Nephron (organoid): Measurements from ENCODE around the gene KIF2A.

Source experiments
- H3K27ac Mint-ChIP-seq, 3 experiments: 2 replicates each; pipeline ENCODE4 v1.8.0; 2020; ENCODE audit warnings: mixed read lengths in 3 of 3, mild to moderate bottlenecking in 2 of 3, moderate library complexity in 1 of 3
- H3K27me3 Mint-ChIP-seq: 2 replicates; pipeline ENCODE4 v1.8.0; 2021; ENCODE audit warnings: low read depth, mild to moderate bottlenecking, moderate library complexity, mixed read lengths
- H3K36me3 Mint-ChIP-seq: 2 replicates; pipeline ENCODE4 v1.8.0; 2020; ENCODE audit warnings: low read depth, mixed read lengths
- H3K4me1 Mint-ChIP-seq: 2 replicates; pipeline ENCODE4 v1.8.0; 2020; ENCODE audit warnings: mixed read lengths
- H3K4me3 Mint-ChIP-seq, 3 experiments: 2 replicates each; pipeline ENCODE4 v1.8.0; 2020; ENCODE audit warnings: mild to moderate bottlenecking in 3 of 3, mixed read lengths in 3 of 3, moderate library complexity in 2 of 3
- H3K9me3 Mint-ChIP-seq: 2 replicates; pipeline ENCODE4 v1.8.0; 2020; ENCODE audit warnings: mixed read lengths
- CTCF ChIP-seq, 3 experiments: fragments of 200-600 bp; sonication (generic); IDR thresholded peaks; one replicate each; pipeline ENCODE4 v1.5.0; 2021; ENCODE audit warnings: antibody characterized with exemption in 3 of 3; ENCODE audit not compliant: unreplicated experiment in 3 of 3

Gene KIF2A

GRCh38 chr5:62326302-62326701 lies 20.3 kb downstream of the KIF2A start:
- TF ChIP-seq CTCF (IDR thresholded peaks at IDR 0.05; ENCODE audit: unreplicated experiment in 3 of 3) = no peak
- peaks cover 46% of the 10 kb centered on the region for H3K4me1 Mint-ChIP-seq

GRCh38 chr5:62326702-62327101 lies 20.7 kb downstream of the KIF2A start:
- no peaks in the 10 kb centered on the region for H3K9me3 Mint-ChIP-seq
- TF ChIP-seq CTCF (IDR thresholded peaks at IDR 0.05; ENCODE audit: unreplicated experiment in 3 of 3) = no peak
- H3K27ac Mint-ChIP-seq = peak overlapping the region; percentile 4 to 12 (median 5)
- peaks cover 48% of the 10 kb centered on the region for H3K4me1 Mint-ChIP-seq
- H3K36me3 Mint-ChIP-seq = peaks cover 18% of the 10 kb centered on the region
- no peak overlapping the region for H3K4me3 Mint-ChIP-seq
- no peaks in the 10 kb centered on the region for H3K27me3 Mint-ChIP-seq

More at GRCh38 chr5:62326302-62326701, 20.3 kb downstream of the KIF2A start:
- Mint-ChIP-seq H3K27ac (peak overlapping the region in 2 of 3 experiments; percentile 5 to 12), H3K36me3 (peaks cover 22% of the 10 kb centered on the region), H3K27me3 (no peaks in the 10 kb centered on the region), H3K9me3 (no peaks in the 10 kb centered on the region), H3K4me3 (no peak overlapping the region)

GRCh38 chr5:62327138-62328053 lies 21.4 kb downstream of the KIF2A start:
- H3K27ac Mint-ChIP-seq = peak overlapping the region; percentile 1 to 5 (median 4)
- peaks cover 52% of the 10 kb centered on the region for H3K4me1 Mint-ChIP-seq
- H3K36me3 Mint-ChIP-seq = peaks cover 17% of the 10 kb centered on the region
- H3K9me3 Mint-ChIP-seq = no peaks in the 10 kb centered on the region
- no peaks in the 10 kb centered on the region for H3K27me3 Mint-ChIP-seq
- H3K4me3 Mint-ChIP-seq = no peak overlapping the region
- TF ChIP-seq CTCF (IDR thresholded peaks at IDR 0.05; ENCODE audit: unreplicated experiment in 3 of 3) = no peak

GRCh38 chr5:62328772-62329491 lies 22.9 kb downstream of the KIF2A start:
- no peaks in the 10 kb centered on the region for H3K9me3 Mint-ChIP-seq
- peak overlapping the region in 2 of 3 experiments; percentile 41 to 51 for H3K27ac Mint-ChIP-seq
- no peak overlapping the region for H3K4me3 Mint-ChIP-seq
- peaks cover 60% of the 10 kb centered on the region for H3K4me1 Mint-ChIP-seq
- TF ChIP-seq CTCF (IDR thresholded peaks at IDR 0.05; ENCODE audit: unreplicated experiment in 3 of 3) = no peak
- peaks cover 20% of the 10 kb centered on the region for H3K36me3 Mint-ChIP-seq
- no peaks in the 10 kb centered on the region for H3K27me3 Mint-ChIP-seq

- H3K27ac Mint-ChIP-seq = peak overlapping the region in 1 of 3 experiments; percentile 35
- TF ChIP-seq CTCF (IDR thresholded peaks at IDR 0.05; ENCODE audit: unreplicated experiment in 3 of 3) = no peak
- H3K4me3 Mint-ChIP-seq = no peak overlapping the region
- H3K27me3 Mint-ChIP-seq = no peaks in the 10 kb centered on the region
- peaks cover 17% of the 10 kb centered on the region for H3K36me3 Mint-ChIP-seq
- H3K9me3 Mint-ChIP-seq = no peaks in the 10 kb centered on the region
- peaks cover 51% of the 10 kb centered on the region for H3K4me1 Mint-ChIP-seq
Measured at GRCh38 chr5:62330302-62330701, 24.3 kb downstream of the KIF2A start.
